Measurements from ENCODE around the gene ATP5ME.

DNA sequence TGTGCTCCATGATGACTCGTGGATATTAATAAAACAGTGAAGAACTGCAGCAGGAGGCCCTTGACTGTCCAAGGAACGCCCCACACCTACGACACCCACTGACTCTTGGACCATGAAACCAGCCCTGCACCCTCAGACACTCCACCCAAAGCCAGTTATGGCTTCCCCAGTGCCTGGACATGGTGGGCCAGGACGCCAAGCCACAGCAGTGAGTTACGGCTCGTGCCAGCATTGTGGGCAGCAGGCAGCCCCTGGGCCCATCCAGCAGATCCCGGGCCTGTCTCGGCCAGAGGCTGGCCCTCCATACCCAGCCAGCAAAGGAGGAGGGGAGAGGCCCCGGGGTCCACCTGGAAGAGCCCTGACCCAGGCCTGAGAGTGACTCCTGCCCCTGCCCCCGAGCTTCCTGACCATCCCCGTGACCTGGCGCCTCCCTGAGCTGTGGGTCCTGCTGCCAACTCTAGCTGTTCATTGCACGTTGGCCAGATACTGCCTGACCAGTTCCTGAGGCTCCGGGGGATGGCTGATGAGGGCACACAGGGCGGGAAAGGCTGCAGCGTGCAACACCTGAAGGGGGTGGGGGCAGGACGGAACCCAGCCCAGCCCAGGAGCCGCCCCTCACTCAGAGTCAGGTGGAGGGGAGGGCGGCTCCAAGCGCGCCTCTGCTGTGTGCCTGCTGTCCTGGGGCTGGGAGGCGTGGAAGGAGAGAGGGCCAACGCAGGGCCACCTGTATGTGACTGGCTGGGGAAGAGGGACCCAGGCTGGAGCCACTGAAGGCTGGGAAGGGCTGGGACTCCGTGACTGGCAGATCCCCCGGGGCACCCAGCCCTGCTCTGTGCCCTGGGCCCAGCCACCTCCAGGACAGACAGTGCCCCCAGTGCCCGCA is 14.1 kb upstream of the ATP5ME start:
- TF ChIP-seq, protein P1, sequence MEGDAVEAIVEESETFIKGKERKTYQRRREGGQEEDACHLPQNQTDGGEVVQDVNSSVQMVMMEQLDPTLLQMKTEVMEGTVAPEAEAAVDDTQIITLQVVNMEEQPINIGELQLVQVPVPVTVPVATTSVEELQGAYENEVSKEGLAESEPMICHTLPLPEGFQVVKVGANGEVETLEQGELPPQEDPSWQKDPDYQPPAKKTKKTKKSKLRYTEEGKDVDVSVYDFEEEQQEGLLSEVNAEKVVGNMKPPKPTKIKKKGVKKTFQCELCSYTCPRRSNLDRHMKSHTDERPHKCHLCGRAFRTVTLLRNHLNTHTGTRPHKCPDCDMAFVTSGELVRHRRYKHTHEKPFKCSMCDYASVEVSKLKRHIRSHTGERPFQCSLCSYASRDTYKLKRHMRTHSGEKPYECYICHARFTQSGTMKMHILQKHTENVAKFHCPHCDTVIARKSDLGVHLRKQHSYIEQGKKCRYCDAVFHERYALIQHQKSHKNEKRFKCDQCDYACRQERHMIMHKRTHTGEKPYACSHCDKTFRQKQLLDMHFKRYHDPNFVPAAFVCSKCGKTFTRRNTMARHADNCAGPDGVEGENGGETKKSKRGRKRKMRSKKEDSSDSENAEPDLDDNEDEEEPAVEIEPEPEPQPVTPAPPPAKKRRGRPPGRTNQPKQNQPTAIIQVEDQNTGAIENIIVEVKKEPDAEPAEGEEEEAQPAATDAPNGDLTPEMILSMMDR (IDR thresholded peaks at IDR 0.05; ENCODE audit: low read depth, low read length, missing input control), result no peak
- TF ChIP-seq TAF1 (conservative IDR thresholded peaks at IDR 0.05) (no peak), YY1 (IDR thresholded peaks at IDR 0.05) (no peak), JUND (IDR thresholded peaks at IDR 0.05) (no peak), NR2F2 (IDR thresholded peaks at IDR 0.05) (no peak), GABPA (IDR thresholded peaks at IDR 0.05 in 1 of 2, conservative IDR thresholded peaks at IDR 0.05 in 1 of 2) (no peak)
- TF ChIP-seq, protein P2, sequence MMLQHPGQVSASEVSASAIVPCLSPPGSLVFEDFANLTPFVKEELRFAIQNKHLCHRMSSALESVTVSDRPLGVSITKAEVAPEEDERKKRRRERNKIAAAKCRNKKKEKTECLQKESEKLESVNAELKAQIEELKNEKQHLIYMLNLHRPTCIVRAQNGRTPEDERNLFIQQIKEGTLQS (IDR thresholded peaks at IDR 0.05), result no peak
- TF ChIP-seq, protein P3, sequence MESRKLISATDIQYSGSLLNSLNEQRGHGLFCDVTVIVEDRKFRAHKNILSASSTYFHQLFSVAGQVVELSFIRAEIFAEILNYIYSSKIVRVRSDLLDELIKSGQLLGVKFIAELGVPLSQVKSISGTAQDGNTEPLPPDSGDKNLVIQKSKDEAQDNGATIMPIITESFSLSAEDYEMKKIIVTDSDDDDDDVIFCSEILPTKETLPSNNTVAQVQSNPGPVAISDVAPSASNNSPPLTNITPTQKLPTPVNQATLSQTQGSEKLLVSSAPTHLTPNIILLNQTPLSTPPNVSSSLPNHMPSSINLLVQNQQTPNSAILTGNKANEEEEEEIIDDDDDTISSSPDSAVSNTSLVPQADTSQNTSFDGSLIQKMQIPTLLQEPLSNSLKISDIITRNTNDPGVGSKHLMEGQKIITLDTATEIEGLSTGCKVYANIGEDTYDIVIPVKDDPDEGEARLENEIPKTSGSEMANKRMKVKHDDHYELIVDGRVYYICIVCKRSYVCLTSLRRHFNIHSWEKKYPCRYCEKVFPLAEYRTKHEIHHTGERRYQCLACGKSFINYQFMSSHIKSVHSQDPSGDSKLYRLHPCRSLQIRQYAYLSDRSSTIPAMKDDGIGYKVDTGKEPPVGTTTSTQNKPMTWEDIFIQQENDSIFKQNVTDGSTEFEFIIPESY (IDR thresholded peaks at IDR 0.05), result no peak

All from liver (tissue), 3 donors.